CD14-positive monocyte (primary cell): ENCODE results near the gene C10orf95. TPM values are rescaled to one million over a fixed set of nuclear protein-coding genes. Genes with fewer than 3 reads are reported as not detected.

Source experiments
- DNase-seq, 3 donors: peaks; one replicate each; pipeline ENCODE4 v3.0.0-alpha.2; 2011 to 2022
- H2AFZ ChIP-seq: 2 replicates; pipeline ENCODE4 v1.6.0; 2012; ENCODE audit warnings: mild to moderate bottlenecking, low read depth, low read length, inconsistent platforms; ENCODE audit not compliant: insufficient read depth, poor library complexity, severe bottlenecking
- H3K27ac ChIP-seq, 2 donors: 1 replicate in 1 of 2; 2 replicates in 1 of 2; pipeline ENCODE4 v1.5.1; 2012 to 2013; ENCODE audit warnings: low read length in 2 of 2, control low read depth in 1 of 2, inconsistent platforms in 1 of 2, low read depth in 1 of 2, mild to moderate bottlenecking in 1 of 2
- H3K27me3 ChIP-seq, 2 donors: one replicate each; pipeline versions ENCODE4 v1.6.0 to v1.6.1; 2011 to 2013; ENCODE audit warnings: low read length in 2 of 2; ENCODE audit not compliant: control insufficient read depth in 2 of 2, insufficient read depth in 2 of 2
- H3K36me3 ChIP-seq, 2 donors: replicated peaks in 1 of 2; 1 replicate in 1 of 2; 2 replicates in 1 of 2; pipeline versions ENCODE4 v1.5.1 to v1.6.1; 2012 to 2013; ENCODE audit warnings: low read length in 2 of 2, control low read depth in 1 of 2, inconsistent platforms in 1 of 2, mild to moderate bottlenecking in 1 of 2; ENCODE audit not compliant: insufficient read depth in 2 of 2, control insufficient read depth in 1 of 2
- H3K4me1 ChIP-seq, 2 donors: 1 replicate in 1 of 2; 2 replicates in 1 of 2; pipeline versions ENCODE4 v1.5.1 to v1.6.1; 2012 to 2013; ENCODE audit warnings: low read length in 2 of 2, control low read depth in 1 of 2, inconsistent platforms in 1 of 2, mild to moderate bottlenecking in 1 of 2, moderate library complexity in 1 of 2; ENCODE audit not compliant: insufficient read depth in 2 of 2, control insufficient read depth in 1 of 2
- H3K4me2 ChIP-seq: replicated peaks from 2 replicates; pipeline ENCODE3; 2012; ENCODE audit warnings: low read length, moderate library complexity, mild to moderate bottlenecking; ENCODE audit not compliant: poor library complexity, severe bottlenecking; ENCODE audit errors: extremely low read depth
- H3K4me3 ChIP-seq, 3 experiments: fragments of 200-600 bp in 1 of 3; sonication (generic) in 1 of 3; replicated peaks in 1 of 3; 1 replicate in 2 of 3; 2 replicates in 1 of 3; pipeline ENCODE4 v1.5.1; 2011 to 2013; ENCODE audit warnings: low read length in 3 of 3, mild to moderate bottlenecking in 3 of 3, control low read depth in 2 of 3, low read depth in 2 of 3, inconsistent platforms in 1 of 3, moderate library complexity in 1 of 3
- H3K79me2 ChIP-seq: 2 replicates; pipeline ENCODE4 v1.6.0; 2012; ENCODE audit warnings: mild to moderate bottlenecking, control low read depth, inconsistent platforms, low read length, moderate library complexity; ENCODE audit not compliant: insufficient read depth
- H3K9ac ChIP-seq: 2 replicates; pipeline ENCODE4 v1.6.0; 2017; ENCODE audit warnings: low read length, mild to moderate bottlenecking; ENCODE audit not compliant: insufficient read depth, poor library complexity, severe bottlenecking
- H3K9me3 ChIP-seq, 2 donors: replicated peaks in 1 of 2; 1 replicate in 1 of 2; 2 replicates in 1 of 2; pipeline versions ENCODE4 v1.5.1 to v1.6.1; 2012 to 2013; ENCODE audit warnings: low read length in 2 of 2, control low read depth in 1 of 2; ENCODE audit not compliant: control insufficient read depth in 1 of 2, insufficient read depth in 1 of 2
- H4K20me1 ChIP-seq: 2 replicates; pipeline ENCODE4 v1.6.0; 2012; ENCODE audit warnings: mild to moderate bottlenecking, low read length, control low read depth, moderate library complexity; ENCODE audit not compliant: insufficient read depth
- H3K27ac Mint-ChIP-seq, 7 donors: one replicate each; pipeline ENCODE4 v1.8.0; 2020; ENCODE audit warnings: mild to moderate bottlenecking in 7 of 7, mixed read lengths in 7 of 7, moderate library complexity in 6 of 7, inconsistent platforms in 2 of 7
- H3K27me3 Mint-ChIP-seq, 3 donors: one replicate each; pipeline ENCODE4 v1.8.0; 2021 to 2022; ENCODE audit warnings: low read depth in 3 of 3, mild to moderate bottlenecking in 3 of 3, mixed read lengths in 3 of 3, moderate library complexity in 3 of 3, inconsistent platforms in 1 of 3
- H3K36me3 Mint-ChIP-seq, 2 donors: one replicate each; pipeline ENCODE4 v1.8.0; 2020; ENCODE audit warnings: mixed read lengths in 2 of 2, inconsistent platforms in 1 of 2, mild to moderate bottlenecking in 1 of 2
- H3K4me1 Mint-ChIP-seq: one replicate; pipeline ENCODE4 v1.8.0; 2020; ENCODE audit warnings: mild to moderate bottlenecking, mixed read lengths
- H3K4me3 Mint-ChIP-seq, 2 donors: one replicate each; pipeline ENCODE4 v1.8.0; 2020; ENCODE audit warnings: mild to moderate bottlenecking in 2 of 2, mixed read lengths in 2 of 2, moderate library complexity in 1 of 2
- H3K9me3 Mint-ChIP-seq, 7 donors: one replicate each; pipeline ENCODE4 v1.8.0; 2020 to 2022; ENCODE audit warnings: mixed read lengths in 7 of 7, mild to moderate bottlenecking in 6 of 7, moderate library complexity in 6 of 7, inconsistent platforms in 2 of 7
- CTCF ChIP-seq: fragments of 200-600 bp; IDR thresholded peaks from one replicate; pipeline ENCODE4 v1.8.0; 2022; ENCODE audit warnings: antibody characterized with exemption, mild to moderate bottlenecking
- WGBS: methylation state at CpG from one replicate; pipeline ENCODE4 v1.1.5; 2013; ENCODE audit warnings: missing lambda C conversion rate; ENCODE audit not compliant: insufficient coverage; 5-methylcytosine and 5-hydroxymethylcytosine counted together
- intact Hi-C, 2 donors: fragments of 100-400 bp; cut with micrococcal nuclease; formaldehyde crosslinking; loops; one replicate each; pipeline versions ENCODE4 v1.15.0 to v1.15.1; 2023
- polyA plus RNA-seq, 3 donors: library from polyadenylated mRNA; depleted of rRNA in 1 of 3; unstranded in 2 of 3; stranded (reverse) in 1 of 3; fragments of 300-500 nt in 2 of 3; fragments of >200 nt in 1 of 3; fragmentation: Illumina TruSeq in 2 of 3; gene quantifications; 1 replicate in 2 of 3; 2 replicates in 1 of 3; pipeline ENCODE4 v1.2.3, GENCODE V29; 2012 to 2021

C10orf95 gene
- polyA plus RNA-seq, 3 donors: 0.27 TPM; not detected in 2

GRCh38 chr10:102414749-102415148 lies 36.6 kb downstream of the C10orf95 start:
- H3K27me3 ChIP-seq: peaks cover 39 to 68% of the 10 kb centered on the region in 2 donors
- no peak overlapping the region for H2AFZ ChIP-seq
- no peak overlapping the region for H3K27ac ChIP-seq
- H4K20me1 ChIP-seq: no peaks in the 10 kb centered on the region
- intact Hi-C loops: loop anchor here in 1 of 2 donors (2.0 kb wide), 1 partner anchor 14 kb away; no protein-coding TSS in a partner anchor
- WGBS: 64% methylated on average over 11 of the region's 20 CpGs
- no peak for TF ChIP-seq CTCF
- DNase-seq: no peak
- H3K36me3 Mint-ChIP-seq: peaks cover 0 to 8% of the 10 kb centered on the region in 2 donors
- peaks cover 56 to 82% (median 58%) of the 10 kb centered on the region in 3 donors for H3K27me3 Mint-ChIP-seq
- no peak overlapping the region for H3K4me2 ChIP-seq
- H3K4me1 Mint-ChIP-seq: peaks cover 24% of the 10 kb centered on the region
- H3K4me1 ChIP-seq: peaks cover 13 to 22% of the 10 kb centered on the region in 2 donors
- H3K9ac ChIP-seq: no peak overlapping the region
- peaks cover 0 to 16% of the 10 kb centered on the region in 2 donors for H3K9me3 ChIP-seq
- no peak overlapping the region for H3K27ac Mint-ChIP-seq
- peak overlapping the region in 1 of 2 donors; percentile 16 for H3K4me3 Mint-ChIP-seq
- no peaks in the 10 kb centered on the region for H3K79me2 ChIP-seq
- no peaks in the 10 kb centered on the region for H3K36me3 ChIP-seq
- H3K9me3 Mint-ChIP-seq: peaks cover 0 to 14% (median 9%) of the 10 kb centered on the region in 7 donors
- no peak overlapping the region for H3K4me3 ChIP-seq

- no peak overlapping the region for H3K4me3 Mint-ChIP-seq
- no peak overlapping the region for H3K4me3 ChIP-seq
- H3K27ac ChIP-seq: no peak overlapping the region
- no peak for TF ChIP-seq CTCF
- H3K9ac ChIP-seq: no peak overlapping the region
- H3K4me1 ChIP-seq: peaks cover 6 to 18% of the 10 kb centered on the region in 2 donors
- no peak for DNase-seq
- WGBS: 98% methylated on average over 14 of the region's 16 CpGs
- no peaks in the 10 kb centered on the region for H4K20me1 ChIP-seq
- peaks cover 41 to 70% of the 10 kb centered on the region in 2 donors for H3K27me3 ChIP-seq
- H2AFZ ChIP-seq: no peak overlapping the region
- no peak overlapping the region for H3K27ac Mint-ChIP-seq
- no peaks in the 10 kb centered on the region for H3K79me2 ChIP-seq
- peaks cover 57 to 82% (median 60%) of the 10 kb centered on the region in 3 donors for H3K27me3 Mint-ChIP-seq
- intact Hi-C loops: loop anchor here in 1 of 2 donors (2.0 kb wide), 1 partner anchor 13 kb away; no protein-coding TSS in a partner anchor
- H3K9me3 Mint-ChIP-seq: peaks cover 0 to 13% (median 11%) of the 10 kb centered on the region in 7 donors
- H3K9me3 ChIP-seq: peaks cover 0 to 22% of the 10 kb centered on the region in 2 donors
- no peaks in the 10 kb centered on the region for H3K36me3 ChIP-seq
- peaks cover 0 to 11% of the 10 kb centered on the region in 2 donors for H3K36me3 Mint-ChIP-seq
- peaks cover 21% of the 10 kb centered on the region for H3K4me1 Mint-ChIP-seq
- no peak overlapping the region for H3K4me2 ChIP-seq
Measured at GRCh38 chr10:102413806-102414561, 37.4 kb downstream of the C10orf95 start.
